Ishikawa (cell line): ENCODE data around the gene ABCC4.

Source experiments
- CEBPB ChIP-seq: IDR thresholded peaks from 2 replicates; pipeline ENCODE4 v1.6.1; 2012
- EP300 ChIP-seq: IDR thresholded peaks from 2 replicates; pipeline ENCODE4 v1.6.1; 2012; ENCODE audit warnings: borderline replicate concordance
- RAD21 ChIP-seq: IDR thresholded peaks from 2 replicates; pipeline ENCODE4 v1.6.1; 2012; ENCODE audit warnings: low read depth
- TAF1 ChIP-seq: IDR thresholded peaks from 2 replicates; pipeline ENCODE4 v1.6.1; 2012; ENCODE audit warnings: low read depth, mild to moderate bottlenecking
- TCF12 ChIP-seq: IDR thresholded peaks from 2 replicates; pipeline ENCODE4 v1.6.1; 2012; ENCODE audit warnings: low read depth
- TEAD4 ChIP-seq: IDR thresholded peaks from 2 replicates; pipeline ENCODE4 v1.6.1; 2012
- YY1 ChIP-seq: IDR thresholded peaks from 2 replicates; pipeline ENCODE4 v1.6.1; 2012; ENCODE audit warnings: low read depth
- TF ChIP-seq, protein P1 (sequence below): IDR thresholded peaks from 2 replicates; pipeline ENCODE4 v1.6.1; 2012

GRCh38 chr13:95136638-95137037 lies 164.6 kb downstream of the ABCC4 start:
- TF ChIP-seq, protein P1, sequence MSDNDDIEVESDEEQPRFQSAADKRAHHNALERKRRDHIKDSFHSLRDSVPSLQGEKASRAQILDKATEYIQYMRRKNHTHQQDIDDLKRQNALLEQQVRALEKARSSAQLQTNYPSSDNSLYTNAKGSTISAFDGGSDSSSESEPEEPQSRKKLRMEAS: no peak
- TF ChIP-seq YY1 (no peak), CEBPB (no peak), EP300 (no peak), TEAD4 (no peak), TCF12 (no peak), RAD21 (no peak), TAF1 (no peak)
